ENCODE measurements around the gene CHTOP. TPM values are rescaled to one million over a fixed set of nuclear protein-coding genes. Genes with fewer than 3 reads are reported as not detected.
"Not testable (repeated sequence)": the region's sequence is repeated elsewhere in the genome, so short reads cannot be mapped to it uniquely, and the experiment has no call there.

Gene CHTOP
- total RNA-seq, 1 experiment from 2014 or later, result 61.0 TPM

GRCh38 chr1:153626904-153627714 lies 6.8 kb upstream of the CHTOP start, which contains the start of gene S100A13:
S100A13 (minus strand) TSS chr1:153627505; CDS start chr1:153626472, 1,033 bp downstream.
- no peaks in the 10 kb centered on the region for H3K27me3 ChIP-seq
- peaks cover 41% of the 10 kb centered on the region for H3K36me3 ChIP-seq
- DNase-seq, result peak; percentile 96
- H3K9me3 ChIP-seq, result no peaks in the 10 kb centered on the region
- peak within 1 kb of the TSS; percentile 56 for H3K4me3 ChIP-seq

GRCh38 chr1:153627715-153628626 lies 5.9 kb upstream of the CHTOP start, which contains the start of gene S100A1:
S100A1 (plus strand) TSS chr1:153628434; CDS start chr1:153630522, 2,088 bp downstream.
- Histone ChIP-seq H3K9me3 (no peaks in the 10 kb centered on the region), H3K36me3 (peaks cover 33% of the 10 kb centered on the region), H3K27me3 (no peaks in the 10 kb centered on the region), H3K4me3 (peak within 1 kb of the TSS; percentile 56)
- DNase-seq, result peak; percentile 59

DNA sequence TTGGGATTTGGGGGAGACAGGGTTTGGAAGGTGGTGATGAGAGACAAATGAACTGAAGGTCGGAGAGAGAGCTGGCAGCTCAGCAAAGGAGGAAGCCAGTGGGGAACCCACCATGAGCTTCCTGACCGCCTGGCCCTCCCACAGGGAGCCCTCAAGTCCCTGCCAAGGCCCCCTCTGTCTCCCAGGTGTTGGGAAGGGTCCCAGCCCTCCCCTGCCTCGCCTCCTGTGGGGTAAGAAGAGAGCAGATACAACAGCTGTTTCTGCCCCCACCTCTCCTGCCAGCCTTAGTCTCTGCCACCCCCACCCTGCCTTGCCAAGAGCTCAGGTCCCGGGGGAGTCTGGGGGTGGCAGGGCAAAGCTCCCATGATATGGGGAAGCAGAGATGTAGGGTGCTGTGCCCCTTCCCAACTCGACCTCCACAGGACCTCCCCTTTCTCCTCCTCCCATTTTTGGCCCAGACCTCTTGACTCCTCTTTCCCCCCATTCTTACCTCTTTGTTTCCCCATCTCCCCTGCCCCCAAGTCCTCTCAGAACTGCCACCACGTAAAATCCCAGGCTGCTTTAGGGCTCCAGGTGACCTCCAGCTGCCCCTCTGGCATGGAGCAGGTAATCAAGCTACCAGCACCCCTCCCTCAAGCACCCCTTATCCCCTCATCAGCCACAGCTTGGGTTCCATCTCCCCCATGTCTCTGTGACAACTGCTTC lies 5.1 kb upstream of the CHTOP start:
- H3K27me3 ChIP-seq, result no peaks in the 10 kb centered on the region
- H3K36me3 ChIP-seq, result peaks cover 26% of the 10 kb centered on the region
- DNase-seq, result no peak
- no peak overlapping the region for H3K4me3 ChIP-seq
- no peaks in the 10 kb centered on the region for H3K9me3 ChIP-seq

DNA sequence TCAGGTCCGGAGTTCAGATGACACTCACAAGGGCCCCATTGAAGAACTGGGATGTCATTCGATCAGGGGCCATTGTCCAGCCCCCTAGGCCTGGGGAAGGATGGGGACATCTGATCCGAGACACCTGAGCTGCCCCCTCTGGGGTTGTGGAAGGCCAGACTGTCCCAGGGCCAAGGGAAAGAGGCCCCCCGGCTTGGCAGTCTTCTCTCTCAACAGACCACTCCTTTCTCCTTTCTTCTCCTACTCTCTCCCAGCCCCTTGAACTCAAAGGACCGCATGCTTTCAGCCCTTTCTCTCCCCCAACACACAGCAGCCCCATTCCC lies 4.6 kb upstream of the CHTOP start:
- Histone ChIP-seq H3K27me3 (no peaks in the 10 kb centered on the region), H3K9me3 (no peaks in the 10 kb centered on the region), H3K36me3 (peaks cover 23% of the 10 kb centered on the region), H3K4me3 (no peak overlapping the region)
- DNase-seq, result no peak

DNA sequence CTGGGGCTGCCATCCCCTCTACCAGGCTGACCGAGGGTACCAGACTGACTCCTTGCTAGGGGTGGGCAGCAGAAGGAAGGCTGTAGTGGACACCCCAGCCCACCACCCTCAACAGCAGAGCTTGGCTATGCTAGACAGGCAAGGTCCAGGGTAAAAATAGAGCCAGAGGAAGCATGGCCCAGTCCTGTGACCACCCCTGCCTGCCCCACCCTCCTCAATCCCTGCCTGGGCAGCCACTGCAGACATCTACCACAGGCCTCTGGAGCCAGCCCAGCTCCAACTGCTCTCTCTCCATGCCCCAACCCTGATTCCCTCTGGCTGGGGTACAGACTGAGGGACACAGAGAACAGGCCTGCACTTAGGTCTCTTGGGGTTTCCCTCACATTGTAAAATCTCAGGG lies 3.9 kb upstream of the CHTOP start:
- DNase-seq, result no peak
- H3K9me3 ChIP-seq, result no peaks in the 10 kb centered on the region
- H3K36me3 ChIP-seq, result peaks cover 19% of the 10 kb centered on the region
- no peaks in the 10 kb centered on the region for H3K27me3 ChIP-seq
- H3K4me3 ChIP-seq, result no peak overlapping the region

GRCh38 chr1:153630384-153630783 lies 3.5 kb upstream of the CHTOP start:
- no peak overlapping the region for H3K4me3 ChIP-seq
- DNase-seq, result no peak

GRCh38 chr1:153631047-153632022 lies 2.5 kb upstream of the CHTOP start:
- H3K27me3 ChIP-seq, result no peaks in the 10 kb centered on the region
- no peak overlapping the region for H3K4me3 ChIP-seq
- peaks cover 19% of the 10 kb centered on the region for H3K36me3 ChIP-seq
- H3K9me3 ChIP-seq, result no peaks in the 10 kb centered on the region
- no peak for DNase-seq

More at GRCh38 chr1:153630384-153630783, 3.5 kb upstream of the CHTOP start:
- Histone ChIP-seq H3K27me3 (no peaks in the 10 kb centered on the region), H3K9me3 (no peaks in the 10 kb centered on the region), H3K36me3 (peaks cover 19% of the 10 kb centered on the region)

DNA sequence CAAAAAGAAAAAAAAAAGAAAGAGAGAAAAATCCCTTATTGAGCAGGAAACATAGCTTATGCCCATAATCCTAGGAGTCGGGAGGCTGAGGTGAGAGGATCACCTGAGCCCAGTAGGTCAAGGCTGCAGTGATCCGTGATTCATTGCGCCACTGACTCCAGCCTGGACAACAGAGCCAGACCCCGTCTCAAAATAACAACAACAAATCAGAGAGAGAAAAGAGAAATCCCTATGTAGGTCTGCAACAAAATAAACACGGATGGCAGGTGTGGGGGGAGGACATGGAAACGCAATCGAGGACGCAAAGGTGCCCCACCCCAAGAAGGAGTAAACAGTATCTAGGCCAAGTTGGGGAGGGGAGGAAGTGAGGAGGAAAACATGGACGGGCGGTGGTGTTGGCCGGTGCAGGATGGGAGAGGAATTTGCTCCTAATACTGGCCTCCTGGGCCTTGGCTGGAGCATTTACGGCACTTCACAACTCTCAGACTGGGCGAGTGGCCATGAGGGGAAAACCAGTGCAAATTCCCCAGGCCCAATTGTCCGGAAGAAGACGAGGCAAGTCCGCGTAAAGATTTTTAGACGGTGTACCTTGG lies 609 bp upstream of the CHTOP start:
- peaks cover 37% of the 10 kb centered on the region for H3K36me3 ChIP-seq
- H3K9me3 ChIP-seq, result no peaks in the 10 kb centered on the region
- H3K4me3 ChIP-seq, result peak overlapping the region; percentile 99
- H3K27me3 ChIP-seq, result no peaks in the 10 kb centered on the region
- DNase-seq, result peak; percentile 80

DNA sequence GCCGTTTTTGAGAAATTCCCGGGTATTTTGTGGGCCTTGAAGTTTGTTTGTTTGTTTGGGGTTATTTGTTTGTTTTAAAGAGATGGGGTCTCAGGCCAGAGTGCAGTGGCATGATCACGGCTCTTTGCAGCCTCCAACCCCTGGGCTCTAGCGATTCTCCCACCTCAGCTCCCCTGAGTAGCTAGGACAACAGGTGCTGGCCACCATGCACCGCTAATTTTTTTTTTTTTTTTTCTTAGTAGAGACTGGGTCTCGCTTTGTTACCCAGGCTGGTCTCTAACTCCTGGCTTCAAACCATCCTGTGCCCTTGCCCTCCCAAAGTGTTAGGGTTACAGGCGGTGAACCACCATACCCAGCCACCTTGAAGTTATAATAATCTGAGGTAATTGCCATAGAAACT lies 2.0 kb downstream of the CHTOP start:
- Histone ChIP-seq H3K4me3 (peak overlapping the region; percentile 99), H3K27me3 (no peaks in the 10 kb centered on the region), H3K36me3 (peaks cover 63% of the 10 kb centered on the region), H3K9me3 (no peaks in the 10 kb centered on the region)
- DNase-seq, result no peak

GRCh38 chr1:153636312-153636711 lies 2.4 kb downstream of the CHTOP start:
- DNase-seq, result no peak
- H3K36me3 ChIP-seq, result peaks cover 68% of the 10 kb centered on the region
- no peaks in the 10 kb centered on the region for H3K27me3 ChIP-seq
- H3K4me3 ChIP-seq, result no peak overlapping the region
- H3K9me3 ChIP-seq, result no peaks in the 10 kb centered on the region

- no peaks in the 10 kb centered on the region for H3K9me3 ChIP-seq
- peaks cover 87% of the 10 kb centered on the region for H3K36me3 ChIP-seq
- no peak for DNase-seq
- H3K27me3 ChIP-seq, result no peaks in the 10 kb centered on the region
- H3K4me3 ChIP-seq, result no peak overlapping the region
Observed at GRCh38 chr1:153638261-153638660, 4.4 kb downstream of the CHTOP start.

DNA sequence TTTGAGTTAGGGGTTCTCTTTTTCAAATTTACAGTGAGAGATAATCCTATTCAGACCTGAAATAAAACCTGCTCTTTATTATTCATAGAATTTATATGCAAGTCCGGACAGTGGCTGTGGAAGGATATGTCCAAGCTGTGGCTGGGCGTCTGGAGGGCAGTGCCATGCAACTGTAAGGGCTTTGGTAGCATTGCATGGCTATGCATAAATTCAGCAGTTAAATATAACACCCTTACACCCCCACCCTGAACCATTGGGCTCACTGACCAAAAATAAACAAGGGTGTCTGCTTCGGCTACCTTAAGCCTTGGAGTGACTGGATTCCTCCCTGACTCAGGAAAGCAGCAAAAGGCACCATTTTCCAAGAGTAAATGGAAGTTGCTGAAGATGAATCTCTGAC lies 5.4 kb downstream of the CHTOP start:
- no peak for DNase-seq
- Histone ChIP-seq H3K4me3 (no peak overlapping the region), H3K9me3 (no peaks in the 10 kb centered on the region), H3K27me3 (no peaks in the 10 kb centered on the region), H3K36me3 (peaks cover 95% of the 10 kb centered on the region)

DNA sequence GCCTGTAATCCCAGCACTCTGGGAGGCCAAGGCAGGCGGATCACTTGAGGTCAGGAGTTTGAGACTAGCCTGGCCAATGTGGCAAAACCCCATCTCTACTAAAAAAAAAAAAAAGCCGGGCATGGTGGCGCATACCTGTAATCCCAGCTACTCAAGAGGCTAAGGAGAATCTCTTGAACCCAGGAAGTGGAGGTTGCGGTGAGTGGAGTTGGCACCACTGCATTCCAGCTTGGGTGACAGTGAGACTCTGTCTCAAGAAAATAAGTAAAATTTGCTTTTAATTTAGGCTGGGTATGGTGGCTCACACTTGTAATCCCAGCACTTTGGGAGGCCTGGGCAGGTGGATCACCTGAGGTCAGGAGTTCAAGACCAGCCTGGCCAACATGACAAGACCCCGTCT lies 6.3 kb downstream of the CHTOP start:
- not testable (repeated sequence) for H3K9me3 ChIP-seq, DNase-seq, H3K4me3 ChIP-seq, H3K27me3 ChIP-seq
- peaks cover 100% of the 10 kb centered on the region for H3K36me3 ChIP-seq

DNA sequence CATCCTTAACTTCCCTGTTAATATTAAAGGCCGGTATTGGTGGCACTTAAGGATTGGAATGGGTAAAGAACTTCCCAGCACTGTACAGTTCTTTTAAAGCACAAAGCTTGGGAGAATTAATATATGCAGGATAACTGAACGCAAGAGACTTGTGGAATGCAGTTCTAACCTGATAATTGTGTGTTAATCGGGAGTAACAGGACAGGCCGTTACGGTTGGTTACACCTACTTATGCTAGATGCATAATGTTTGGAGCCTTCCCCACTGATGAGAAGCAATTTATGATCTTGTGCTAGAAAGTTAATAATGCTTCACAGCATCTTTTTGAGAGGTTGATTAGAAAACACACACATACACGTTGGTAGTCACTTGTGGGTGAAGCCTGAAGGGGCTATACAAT lies 7.0 kb downstream of the CHTOP start:
- Histone ChIP-seq H3K27me3 (no peaks in the 10 kb centered on the region), H3K36me3 (peaks cover 100% of the 10 kb centered on the region), H3K9me3 (no peaks in the 10 kb centered on the region), H3K4me3 (no peak overlapping the region)
- DNase-seq, result no peak

DNA sequence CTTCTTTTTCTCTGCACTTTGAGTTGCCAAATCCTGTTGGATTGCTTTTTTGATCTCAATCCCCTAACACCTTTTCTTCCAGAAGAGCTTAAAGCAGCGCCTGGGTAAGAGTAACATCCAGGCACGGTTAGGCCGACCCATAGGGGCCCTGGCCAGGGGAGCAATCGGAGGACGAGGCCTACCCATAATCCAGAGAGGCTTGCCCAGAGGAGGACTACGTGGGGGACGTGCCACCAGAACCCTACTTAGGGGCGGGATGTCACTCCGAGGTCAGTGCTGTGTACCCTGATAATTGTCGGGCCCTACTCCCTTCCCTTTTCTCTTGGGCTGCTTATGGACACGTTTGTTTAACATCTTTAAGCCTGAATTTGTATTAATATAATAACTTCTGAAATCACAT lies 8.3 kb downstream of the CHTOP start:
- DNase-seq, result no peak
- Histone ChIP-seq H3K4me3 (no peak overlapping the region), H3K9me3 (no peaks in the 10 kb centered on the region), H3K36me3 (peaks cover 99% of the 10 kb centered on the region), H3K27me3 (no peaks in the 10 kb centered on the region)
